ENCODE measurements around the gene APOA1.

DNA sequence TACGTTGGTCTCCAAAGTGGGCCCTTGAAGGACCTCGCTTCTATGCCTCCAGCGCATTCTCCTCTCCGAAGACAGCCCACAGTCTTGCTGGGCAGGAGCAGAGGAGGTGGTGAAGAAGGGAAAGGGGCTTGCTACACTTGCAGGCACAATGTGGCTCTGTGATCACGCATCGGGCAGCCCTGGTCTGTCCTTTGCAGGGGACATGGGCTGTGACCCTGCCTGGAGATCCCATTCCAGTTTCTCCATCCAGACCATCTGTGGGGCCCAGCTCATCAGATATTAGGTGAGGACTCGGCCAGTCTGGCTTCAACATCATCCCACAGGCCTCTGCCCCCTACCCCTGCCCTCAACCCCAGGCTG, 810 bp downstream of the APOA1 start:
- TF ChIP-seq POLR2A (IDR thresholded peaks at IDR 0.05; ENCODE audit: low read depth, low read length) (no peak), POLR2AphosphoS5 (IDR thresholded peaks at IDR 0.05; ENCODE audit: low read depth, low read length) (no peak), TAF1 (IDR thresholded peaks at IDR 0.05; ENCODE audit: low read depth, low read length) (no peak), SPI1 (IDR thresholded peaks at IDR 0.05; ENCODE audit: low read depth, low read length) (no peak), POU2F2 (IDR thresholded peaks at IDR 0.05; ENCODE audit: low read depth, low read length) (no peak)

Measured in GM12891 (cell line).